ENCODE data around the gene L3MBTL3. TPM values are rescaled to one million over a fixed set of nuclear protein-coding genes. Genes with fewer than 3 reads are reported as not detected.

L3MBTL3 gene
- total RNA-seq, 1 experiment from 2014 or later = 13.7 TPM

- H3K9me3 Mint-ChIP-seq = no peaks in the 10 kb centered on the region
Observed at GRCh38 chr6:130050230-130050629, 31.8 kb downstream of the L3MBTL3 start.

GRCh38 chr6:130054725-130055124, 36.3 kb downstream of the L3MBTL3 start:
- CTCF ChIA-PET = interaction anchor here (0.5 kb wide), 1 partner anchor 127 kb away, joined by 4 read pairs; no protein-coding TSS in a partner anchor
- Mint-ChIP-seq H3K9me3 (no peaks in the 10 kb centered on the region), H3K4me3 (no peak overlapping the region), H3K4me1 (no peaks in the 10 kb centered on the region), H3K36me3 (peaks cover 55% of the 10 kb centered on the region), H3K27ac (no peak overlapping the region; the same call in 1 of the 2 replicates), H3K27me3 (ENCODE audit: low read depth) (no peaks in the 10 kb centered on the region)
- TF ChIP-seq IRF2 (CRISPR knock-in tag; IDR thresholded peaks at IDR 0.05; ENCODE audit: borderline replicate concordance, low read depth) = no peak
- no peak for TF ChIP-seq IRF1 (CRISPR knock-in tag; IDR thresholded peaks at IDR 0.05)
- TF ChIP-seq SOX15 (CRISPR knock-in tag; IDR thresholded peaks at IDR 0.05) = no peak
- TF ChIP-seq HMGA2 (CRISPR knock-in tag; IDR thresholded peaks at IDR 0.05) = no peak
- TF ChIP-seq USF2 (CRISPR knock-in tag; IDR thresholded peaks at IDR 0.05) = no peak
- DNase-seq (ENCODE audit: low spot score) (no peak), ATAC-seq (no peak)
- POLR2A ChIA-PET = no interaction called here

More at GRCh38 chr6:130050230-130050629, 31.8 kb downstream of the L3MBTL3 start:
- ATAC-seq = no peak
- peaks cover 36% of the 10 kb centered on the region for H3K36me3 Mint-ChIP-seq
- no peak overlapping the region for H3K27ac Mint-ChIP-seq
- no peak for DNase-seq (ENCODE audit: low spot score)
- no peak overlapping the region for H3K4me3 Mint-ChIP-seq
- CTCF ChIA-PET = no interaction called here
- POLR2A ChIA-PET = no interaction called here
- H3K4me1 Mint-ChIP-seq = peaks cover 10% of the 10 kb centered on the region
- TF ChIP-seq RORB (CRISPR knock-in tag; IDR thresholded peaks at IDR 0.05) (no peak), FOXK1 (CRISPR knock-in tag; IDR thresholded peaks at IDR 0.05) (no peak), NFE2L1 (CRISPR knock-in tag; IDR thresholded peaks at IDR 0.05) (no peak), CREM (CRISPR knock-in tag; IDR thresholded peaks at IDR 0.05) (no peak), ZNF263 (CRISPR knock-in tag; IDR thresholded peaks at IDR 0.05; ENCODE audit: low read depth) (no peak), GRHL2 (CRISPR knock-in tag; IDR thresholded peaks at IDR 0.05; ENCODE audit: insufficient replicate concordance, severe bottlenecking) (no peak), STAT6 (CRISPR knock-in tag; conservative IDR thresholded peaks at IDR 0.05; ENCODE audit: low read depth) (no peak)
- no peaks in the 10 kb centered on the region for H3K27me3 Mint-ChIP-seq (ENCODE audit: low read depth)

- no peaks in the 10 kb centered on the region for H3K4me1 Mint-ChIP-seq
- TF ChIP-seq GRHL2 (CRISPR knock-in tag; IDR thresholded peaks at IDR 0.05; ENCODE audit: insufficient replicate concordance, severe bottlenecking) (no peak), SOX15 (CRISPR knock-in tag; IDR thresholded peaks at IDR 0.05) (no peak), CDX4 (CRISPR knock-in tag; IDR thresholded peaks at IDR 0.05; ENCODE audit: borderline replicate concordance) (no peak), IRF2 (CRISPR knock-in tag; IDR thresholded peaks at IDR 0.05; ENCODE audit: borderline replicate concordance, low read depth) (no peak), USF2 (CRISPR knock-in tag; IDR thresholded peaks at IDR 0.05) (no peak)
- no peak overlapping the region for H3K4me3 Mint-ChIP-seq
- peaks cover 52% of the 10 kb centered on the region for H3K36me3 Mint-ChIP-seq
- DNase-seq (ENCODE audit: low spot score) = no peak
- ATAC-seq = no peak
- CTCF ChIA-PET = no interaction called here
- no peaks in the 10 kb centered on the region for H3K9me3 Mint-ChIP-seq
- POLR2A ChIA-PET = no interaction called here
- H3K27me3 Mint-ChIP-seq (ENCODE audit: low read depth) = no peaks in the 10 kb centered on the region
- H3K27ac Mint-ChIP-seq = no peak overlapping the region
Observed at GRCh38 chr6:130055271-130055670, 36.9 kb downstream of the L3MBTL3 start.

- DNase-seq (ENCODE audit: low spot score) = no peak
- H3K36me3 Mint-ChIP-seq = peaks cover 49% of the 10 kb centered on the region
- H3K9me3 Mint-ChIP-seq = no peaks in the 10 kb centered on the region
- H3K4me1 Mint-ChIP-seq = no peaks in the 10 kb centered on the region
- CTCF ChIA-PET = no interaction called here
- H3K27me3 Mint-ChIP-seq (ENCODE audit: low read depth) = no peaks in the 10 kb centered on the region
- POLR2A ChIA-PET = no interaction called here
- H3K27ac Mint-ChIP-seq = no peak overlapping the region
- ATAC-seq = no peak
- H3K4me3 Mint-ChIP-seq = no peak overlapping the region
- TF ChIP-seq AR (CRISPR knock-in tag; IDR thresholded peaks at IDR 0.05) (no peak), ATF2 (CRISPR knock-in tag; IDR thresholded peaks at IDR 0.05; ENCODE audit: borderline replicate concordance, low read depth) (no peak), MLX (CRISPR knock-in tag; IDR thresholded peaks at IDR 0.05) (no peak), KAT7 (CRISPR knock-in tag; IDR thresholded peaks at IDR 0.05; ENCODE audit: borderline replicate concordance) (no peak)
Observed at GRCh38 chr6:130057495-130057894, 39.1 kb downstream of the L3MBTL3 start.
